CD8-positive, alpha-beta memory T cell (primary cell): Measurements from ENCODE around the gene TBC1D5. TPM values are rescaled to one million over a fixed set of nuclear protein-coding genes. Genes with fewer than 3 reads are reported as not detected.
A peak's percentile ranks its signal among the peaks of the same experiment; 100 is the strongest.

ENCODE experiments used
- CTCF ChIA-PET: fragments of 350-600 bp; sonication (Branson Sonifier 250); formaldehyde crosslinking; loops from one replicate; lab custom pipeline; 2021; ENCODE audit warnings: antibody characterized with exemption; lab: Charles Lee
- POLR2A ChIA-PET: fragments of 350-600 bp; sonication (Branson Sonifier 250); formaldehyde crosslinking; loops from one replicate; lab custom pipeline; 2021; ENCODE audit warnings: antibody characterized with exemption; lab: Charles Lee
- DNase-seq, 5 donors: peaks; one replicate each; pipeline versions ENCODE4 v3.0.0 to v3.0.0-alpha.2; 2020 to 2022; ENCODE audit warnings: mixed read lengths in 1 of 5
- H3K27ac ChIP-seq: one replicate; pipeline ENCODE4 v1.7.0; 2013; ENCODE audit warnings: low read depth, mild to moderate bottlenecking, low read length, moderate library complexity
- H3K27me3 ChIP-seq: 2 replicates; pipeline ENCODE4 v1.7.0; 2013; ENCODE audit warnings: low read length, mild to moderate bottlenecking; ENCODE audit not compliant: insufficient read depth, poor library complexity, severe bottlenecking
- H3K36me3 ChIP-seq: 2 replicates; pipeline ENCODE4 v1.7.0; 2013; ENCODE audit warnings: mild to moderate bottlenecking, low read length, moderate library complexity; ENCODE audit not compliant: insufficient read depth
- H3K4me1 ChIP-seq: 2 replicates; pipeline ENCODE4 v1.7.0; 2013; ENCODE audit warnings: mild to moderate bottlenecking, low read length, moderate library complexity; ENCODE audit not compliant: insufficient read depth
- H3K4me3 ChIP-seq: 2 replicates; pipeline ENCODE4 v1.7.0; 2013; ENCODE audit warnings: mild to moderate bottlenecking, low read length
- H3K9me3 ChIP-seq: 2 replicates; pipeline ENCODE4 v1.7.0; 2013; ENCODE audit warnings: mild to moderate bottlenecking, low read length
- H3K27ac Mint-ChIP-seq, 8 donors: one replicate each; pipeline ENCODE4 v1.8.0; 2020 to 2021; ENCODE audit warnings: mixed read lengths in 8 of 8, mild to moderate bottlenecking in 6 of 8, inconsistent platforms in 3 of 8, moderate library complexity in 3 of 8
- H3K27me3 Mint-ChIP-seq, 2 donors: one replicate each; pipeline ENCODE4 v1.8.0; 2020 to 2021; ENCODE audit warnings: mixed read lengths in 2 of 2, mild to moderate bottlenecking in 1 of 2, moderate library complexity in 1 of 2
- H3K36me3 Mint-ChIP-seq, 3 donors: one replicate each; pipeline ENCODE4 v1.8.0; 2020 to 2021; ENCODE audit warnings: mixed read lengths in 3 of 3, inconsistent platforms in 1 of 3, mild to moderate bottlenecking in 1 of 3
- H3K4me1 Mint-ChIP-seq, 3 donors: one replicate each; pipeline ENCODE4 v1.8.0; 2020 to 2021; ENCODE audit warnings: mixed read lengths in 3 of 3, inconsistent platforms in 1 of 3, mild to moderate bottlenecking in 1 of 3
- H3K4me3 Mint-ChIP-seq, 7 donors: one replicate each; pipeline ENCODE4 v1.8.0; 2020 to 2021; ENCODE audit warnings: mixed read lengths in 7 of 7, mild to moderate bottlenecking in 6 of 7, moderate library complexity in 4 of 7, inconsistent platforms in 2 of 7
- H3K9me3 Mint-ChIP-seq, 5 donors: one replicate each; pipeline ENCODE4 v1.8.0; 2020 to 2022; ENCODE audit warnings: mixed read lengths in 5 of 5, mild to moderate bottlenecking in 3 of 5, moderate library complexity in 2 of 5, inconsistent platforms in 1 of 5
- polyA plus RNA-seq: library from polyadenylated mRNA; unstranded; fragments of 300-500 nt; fragmentation: Illumina TruSeq; gene quantifications from one replicate; pipeline ENCODE4 v1.2.3, GENCODE V29; 2021
- total RNA-seq, 2 experiments: library from RNA; stranded (reverse); gene quantifications; one replicate each; pipeline ENCODE4 v1.2.3, GENCODE V29; 2021

The TBC1D5 gene
- total and polyA plus RNA-seq, 3 experiments from 2014 or later: 35.8 to 45.1 (median 40.0) TPM

DNA sequence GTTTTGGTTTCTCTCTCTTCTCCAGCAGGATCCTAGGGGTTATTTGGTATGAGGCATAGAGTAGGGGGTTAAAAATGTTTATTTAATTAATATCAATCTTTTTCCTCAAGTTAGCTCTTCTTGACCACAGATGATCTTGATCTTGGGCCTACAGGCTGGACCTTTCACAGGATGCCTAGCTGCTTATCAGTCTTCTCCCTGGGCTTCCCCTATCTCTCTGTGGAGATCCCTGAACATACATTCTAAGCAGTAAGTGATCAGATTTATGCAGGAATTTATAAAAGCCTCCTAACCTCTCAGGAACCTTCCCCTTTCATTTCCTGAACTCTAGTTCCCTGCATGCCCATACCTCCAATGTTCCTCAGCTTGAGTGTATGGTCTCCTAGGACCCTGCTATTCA lies 428.3 kb downstream of the TBC1D5 start:
- ChIA-PET POLR2A (interaction anchor here (0.6 kb wide), 1 partner anchor 45 kb away, joined by 3 read pairs; no protein-coding TSS in a partner anchor), CTCF (no interaction called here)
- Histone ChIP-seq H3K4me1 (no peaks in the 10 kb centered on the region), H3K4me3 (no peak overlapping the region), H3K27ac (no peak overlapping the region), H3K36me3 (no peaks in the 10 kb centered on the region), H3K27me3 (no peaks in the 10 kb centered on the region), H3K9me3 (no peaks in the 10 kb centered on the region)
- no peak overlapping the region for H3K4me3 Mint-ChIP-seq
- DNase-seq: no peak
- H3K9me3 Mint-ChIP-seq: peaks cover 0 to 4% (median 3%) of the 10 kb centered on the region in 5 donors
- H3K4me1 Mint-ChIP-seq: peaks cover 0 to 1% (median 0%) of the 10 kb centered on the region in 3 donors
- H3K36me3 Mint-ChIP-seq: peaks cover 7 to 13% (median 11%) of the 10 kb centered on the region in 3 donors
- peak overlapping the region in 2 of 8 donors; percentile 5 to 15 for H3K27ac Mint-ChIP-seq
- no peaks in the 10 kb centered on the region for H3K27me3 Mint-ChIP-seq

DNA sequence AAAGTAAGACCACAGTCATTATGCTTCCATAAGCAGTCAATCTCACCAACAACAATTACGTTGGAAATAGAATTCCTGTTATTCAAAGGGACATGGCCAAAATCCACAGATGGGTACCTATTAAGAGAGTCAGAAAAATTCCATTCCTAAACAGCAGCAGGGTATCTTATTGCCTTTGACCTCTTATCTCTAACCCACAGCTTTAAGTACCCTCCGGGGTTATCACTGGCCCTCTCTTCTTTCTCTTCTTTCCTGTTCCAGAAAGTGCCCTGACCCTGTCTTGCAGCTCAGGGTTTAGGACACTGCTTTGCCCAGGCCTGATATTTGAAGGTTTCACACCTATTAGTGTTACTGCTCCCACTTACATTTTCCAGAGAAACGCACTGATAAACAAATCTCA lies 428.7 kb downstream of the TBC1D5 start:
- Mint-ChIP-seq H3K27me3 (no peaks in the 10 kb centered on the region), H3K9me3 (peaks cover 0 to 4% (median 3%) of the 10 kb centered on the region in 5 donors), H3K4me1 (peaks cover 0 to 1% (median 0%) of the 10 kb centered on the region in 3 donors), H3K36me3 (peaks cover 6 to 9% (median 6%) of the 10 kb centered on the region in 3 donors), H3K4me3 (no peak overlapping the region), H3K27ac (no peak overlapping the region)
- Histone ChIP-seq H3K9me3 (no peaks in the 10 kb centered on the region), H3K27me3 (no peaks in the 10 kb centered on the region), H3K27ac (no peak overlapping the region), H3K4me1 (no peaks in the 10 kb centered on the region), H3K4me3 (no peak overlapping the region), H3K36me3 (no peaks in the 10 kb centered on the region)
- ChIA-PET POLR2A (no interaction called here), CTCF (no interaction called here)
- no peak for DNase-seq

DNA sequence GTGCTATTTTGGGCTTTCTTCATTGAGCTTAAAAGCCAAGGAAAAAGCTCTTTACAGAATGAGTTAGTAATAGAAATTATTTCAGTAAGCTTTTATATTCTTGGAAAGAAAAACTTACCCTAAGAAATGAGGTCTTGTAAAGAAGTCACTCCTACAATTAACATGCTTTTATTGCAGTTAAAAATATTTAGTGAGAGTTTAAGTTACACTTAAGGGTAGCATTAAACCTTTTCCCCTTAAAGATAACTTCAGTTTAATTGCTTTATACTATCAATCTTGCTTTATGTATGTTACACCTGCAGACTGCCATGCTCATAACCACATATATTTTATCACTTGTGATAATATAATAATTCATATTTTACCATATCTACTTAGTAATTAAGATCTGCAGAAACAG lies 431.4 kb downstream of the TBC1D5 start:
- no peaks in the 10 kb centered on the region for H3K9me3 Mint-ChIP-seq
- Histone ChIP-seq H3K4me3 (no peak overlapping the region), H3K9me3 (no peaks in the 10 kb centered on the region), H3K27me3 (no peaks in the 10 kb centered on the region), H3K27ac (no peak overlapping the region), H3K36me3 (no peaks in the 10 kb centered on the region), H3K4me1 (no peaks in the 10 kb centered on the region)
- ChIA-PET CTCF (no interaction called here), POLR2A (no interaction called here)
- H3K36me3 Mint-ChIP-seq: peaks cover 0 to 9% (median 3%) of the 10 kb centered on the region in 3 donors
- H3K4me3 Mint-ChIP-seq: no peak overlapping the region
- H3K27ac Mint-ChIP-seq: no peak overlapping the region
- H3K27me3 Mint-ChIP-seq: no peaks in the 10 kb centered on the region
- DNase-seq: no peak
- H3K4me1 Mint-ChIP-seq: peaks cover 0 to 1% (median 0%) of the 10 kb centered on the region in 3 donors

DNA sequence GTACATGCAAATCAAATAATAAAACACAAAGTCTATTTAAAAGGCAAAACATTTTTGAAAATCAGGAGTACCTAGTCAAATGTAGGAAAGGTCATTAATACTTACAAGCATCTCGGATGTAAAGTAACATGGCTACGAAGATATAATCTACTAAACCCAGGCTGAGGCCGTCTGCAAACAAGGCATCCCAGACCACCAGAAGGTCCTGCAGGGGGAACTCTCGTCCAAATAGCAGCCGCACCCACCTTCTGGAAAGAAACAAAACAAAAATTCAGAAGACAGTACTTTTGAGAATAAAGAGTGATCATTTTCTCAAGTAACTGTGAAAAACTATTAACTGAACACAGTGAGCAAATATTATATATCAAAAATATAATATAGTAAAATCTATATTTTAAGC lies 434.5 kb downstream of the TBC1D5 start:
- POLR2A ChIA-PET: no interaction called here
- Histone ChIP-seq H3K4me3 (no peak overlapping the region), H3K4me1 (no peaks in the 10 kb centered on the region), H3K9me3 (no peaks in the 10 kb centered on the region), H3K36me3 (no peaks in the 10 kb centered on the region), H3K27ac (no peak overlapping the region), H3K27me3 (no peaks in the 10 kb centered on the region)
- no peak for DNase-seq
- peaks cover 0 to 7% (median 3%) of the 10 kb centered on the region in 3 donors for H3K36me3 Mint-ChIP-seq
- no peak overlapping the region for H3K4me3 Mint-ChIP-seq
- CTCF ChIA-PET: no interaction called here
- H3K4me1 Mint-ChIP-seq: peaks cover 0 to 1% (median 0%) of the 10 kb centered on the region in 3 donors
- H3K9me3 Mint-ChIP-seq: no peaks in the 10 kb centered on the region
- no peak overlapping the region for H3K27ac Mint-ChIP-seq
- no peaks in the 10 kb centered on the region for H3K27me3 Mint-ChIP-seq

DNA sequence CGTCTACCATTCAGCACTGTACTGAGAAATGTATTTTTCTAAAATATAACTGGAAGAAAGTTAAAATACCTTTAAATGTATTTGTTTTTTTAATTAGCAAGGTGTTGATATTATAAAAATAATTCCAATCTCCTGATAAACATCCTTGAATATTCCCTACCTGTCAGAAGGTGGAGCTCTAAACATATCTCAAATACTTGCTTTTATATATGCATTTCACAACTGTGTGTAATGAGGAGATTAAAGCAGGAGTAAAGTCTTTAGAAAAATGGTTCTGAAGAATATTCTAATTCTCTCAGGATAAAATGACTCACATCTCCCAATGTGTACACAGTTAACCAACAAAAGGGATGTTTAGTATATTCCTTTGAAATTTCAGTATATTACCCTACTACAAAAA lies 434.9 kb downstream of the TBC1D5 start:
- H3K9me3 ChIP-seq: no peaks in the 10 kb centered on the region
- Mint-ChIP-seq H3K27ac (no peak overlapping the region), H3K4me3 (no peak overlapping the region), H3K4me1 (peaks cover 0 to 1% (median 0%) of the 10 kb centered on the region in 3 donors), H3K36me3 (peaks cover 0 to 7% (median 3%) of the 10 kb centered on the region in 3 donors), H3K27me3 (no peaks in the 10 kb centered on the region), H3K9me3 (no peaks in the 10 kb centered on the region)
- POLR2A ChIA-PET: no interaction called here
- H3K27ac ChIP-seq: no peak overlapping the region
- no peak for DNase-seq
- H3K4me1 ChIP-seq: no peaks in the 10 kb centered on the region
- no peak overlapping the region for H3K4me3 ChIP-seq
- H3K27me3 ChIP-seq: no peaks in the 10 kb centered on the region
- no peaks in the 10 kb centered on the region for H3K36me3 ChIP-seq
- CTCF ChIA-PET: no interaction called here

DNA sequence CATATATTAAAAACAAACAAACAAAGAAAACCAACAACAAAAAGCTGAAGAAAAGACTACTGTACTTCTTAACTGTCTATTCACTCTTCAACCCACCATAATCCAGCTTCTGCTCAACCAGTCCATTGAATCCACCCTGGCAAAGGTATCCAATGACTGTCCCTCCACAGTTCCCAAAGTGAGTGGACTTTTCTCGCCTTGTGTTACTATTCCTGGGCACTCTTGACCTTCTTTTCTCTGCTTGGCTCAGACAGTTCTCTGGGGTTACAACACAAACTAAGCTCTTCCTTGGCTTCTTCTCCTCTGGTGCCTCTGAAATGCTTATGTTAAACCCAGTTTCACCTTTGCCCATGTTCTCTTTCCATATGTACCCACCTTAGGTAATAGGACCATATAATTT lies 437.5 kb downstream of the TBC1D5 start:
- Histone ChIP-seq H3K4me1 (peaks cover 17% of the 10 kb centered on the region), H3K27me3 (no peaks in the 10 kb centered on the region), H3K9me3 (no peaks in the 10 kb centered on the region), H3K4me3 (no peak overlapping the region), H3K27ac (no peak overlapping the region), H3K36me3 (no peaks in the 10 kb centered on the region)
- Mint-ChIP-seq H3K4me3 (no peak overlapping the region), H3K27ac (peak overlapping the region in 1 of 8 donors; percentile 19), H3K9me3 (no peaks in the 10 kb centered on the region), H3K4me1 (peaks cover 8% of the 10 kb centered on the region in 3 donors), H3K27me3 (no peaks in the 10 kb centered on the region), H3K36me3 (peaks cover 0 to 7% (median 3%) of the 10 kb centered on the region in 3 donors)
- no peak for DNase-seq
- ChIA-PET POLR2A (no interaction called here), CTCF (no interaction called here)

DNA sequence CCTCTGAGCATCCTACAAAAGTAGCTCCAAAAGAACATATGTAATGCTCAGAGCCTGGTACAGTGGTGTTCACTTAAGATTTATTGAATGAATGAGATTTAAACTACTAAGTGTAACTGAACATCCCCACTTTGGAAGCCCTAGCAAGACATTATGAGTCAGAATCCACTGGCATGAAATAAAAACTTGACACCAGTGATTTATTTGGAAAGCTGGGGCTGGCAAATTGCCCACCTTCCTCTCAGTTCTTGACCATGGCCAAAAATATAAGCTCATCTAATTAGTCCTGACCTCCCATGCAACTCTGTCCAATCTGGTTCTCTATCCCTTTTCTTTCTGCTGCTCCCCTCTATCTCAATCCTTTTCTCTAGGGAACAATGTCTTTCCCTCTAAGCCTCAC lies 439.7 kb downstream of the TBC1D5 start:
- H3K27ac ChIP-seq: no peak overlapping the region
- Mint-ChIP-seq H3K4me1 (peaks cover 9 to 13% (median 11%) of the 10 kb centered on the region in 3 donors), H3K4me3 (no peak overlapping the region), H3K9me3 (no peaks in the 10 kb centered on the region), H3K27ac (no peak overlapping the region), H3K27me3 (peaks cover 0 to 2% of the 10 kb centered on the region in 2 donors), H3K36me3 (peaks cover 5 to 10% (median 6%) of the 10 kb centered on the region in 3 donors)
- H3K4me3 ChIP-seq: no peak overlapping the region
- no peak for DNase-seq
- H3K27me3 ChIP-seq: no peaks in the 10 kb centered on the region
- ChIA-PET POLR2A (no interaction called here), CTCF (no interaction called here)
- H3K9me3 ChIP-seq: no peaks in the 10 kb centered on the region
- H3K4me1 ChIP-seq: peaks cover 18% of the 10 kb centered on the region
- H3K36me3 ChIP-seq: no peaks in the 10 kb centered on the region

DNA sequence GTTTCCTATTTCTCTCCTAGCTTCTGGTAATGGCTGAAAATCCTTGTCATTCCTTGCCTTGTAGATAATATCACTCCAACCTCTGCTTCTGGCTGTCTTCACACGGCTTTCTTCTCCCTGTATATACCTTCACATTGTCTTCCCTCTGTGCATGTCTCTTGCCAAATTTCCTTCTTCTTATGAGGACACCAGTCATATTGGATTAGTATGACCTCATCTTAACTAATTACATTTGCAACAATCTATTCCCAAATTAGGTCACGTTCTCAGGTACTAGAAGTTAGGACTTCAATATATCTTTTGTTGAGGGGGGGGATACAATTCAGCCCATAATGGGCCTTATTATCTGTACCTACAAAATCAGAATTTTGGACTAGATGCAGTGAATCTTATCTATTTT lies 440.3 kb downstream of the TBC1D5 start:
- H3K4me1 ChIP-seq: peaks cover 18% of the 10 kb centered on the region
- DNase-seq: no peak
- H3K27ac ChIP-seq: no peak overlapping the region
- H3K27me3 Mint-ChIP-seq: peaks cover 0 to 2% of the 10 kb centered on the region in 2 donors
- no peak overlapping the region for H3K4me3 ChIP-seq
- peaks cover 9 to 13% (median 11%) of the 10 kb centered on the region in 3 donors for H3K4me1 Mint-ChIP-seq
- ChIA-PET CTCF (no interaction called here), POLR2A (no interaction called here)
- peaks cover 5 to 6% (median 6%) of the 10 kb centered on the region in 3 donors for H3K36me3 Mint-ChIP-seq
- H3K9me3 ChIP-seq: no peaks in the 10 kb centered on the region
- H3K27ac Mint-ChIP-seq: no peak overlapping the region
- H3K4me3 Mint-ChIP-seq: no peak overlapping the region
- H3K9me3 Mint-ChIP-seq: no peaks in the 10 kb centered on the region
- H3K36me3 ChIP-seq: no peaks in the 10 kb centered on the region
- H3K27me3 ChIP-seq: no peaks in the 10 kb centered on the region
